K562 (cell line): ENCODE results near the gene PLK4. TPM values are rescaled to one million over a fixed set of nuclear protein-coding genes. Genes with fewer than 3 reads are reported as not detected.

ENCODE experiments used
- ATAC-seq: fragments of 200-7000 bp; cut with Tn5 transposase; 3 replicates; pipeline ENCODE4 v1.9.1; 2020; ENCODE audit warnings: moderate library complexity
- BruUV-seq: library from RNA; stranded (reverse); fragments of 400-500 nt; replicated peaks from 2 replicates; lab custom pipeline; 2021; lab: Mats Ljungman, UMichigan
- CTCF ChIA-PET: fragments of 300-600 bp; formaldehyde crosslinking; extraction: SDS; loops from one replicate; lab custom pipeline; 2021; ENCODE audit warnings: low intra/inter-chr PET ratio; lab: Yijun Ruan, JAX
- POLR2A ChIA-PET: fragments of 300-600, 350-650 bp; sonication (Branson Sonifier 250); formaldehyde crosslinking; extraction: SDS; loops from one replicate; lab custom pipeline; 2021; ENCODE audit warnings: antibody characterized with exemption, inconsistent platforms; lab: Yijun Ruan, JAX
- DNase-seq, 4 experiments: peaks; one replicate each; pipeline versions ENCODE4 v3.0.0 to v3.0.0-alpha.2; 2011 to 2018; ENCODE audit warnings: low spot score in 3 of 4, mixed read lengths in 3 of 4; ENCODE audit errors: extremely low read depth in 1 of 4
- FAIRE-seq: peaks from 2 replicates; lab custom pipeline; 2011; peaks lifted over from hg19 to GRCh38; lab: Jason Lieb, UNC
- H2AFZ ChIP-seq: 2 replicates; pipeline ENCODE4 v1.6.0; 2011; ENCODE audit warnings: low read depth, low read length, control low read depth, inconsistent platforms
- H3K27ac ChIP-seq: fragments of 200-600 bp; 3 replicates; pipeline ENCODE4 v1.8.0; 2011; ENCODE audit warnings: low read depth, mild to moderate bottlenecking, control low read depth, inconsistent platforms, low read length, moderate library complexity, mixed read lengths; ENCODE audit errors: extremely low read depth
- H3K27me3 ChIP-seq, 2 experiments: fragments of 300-600 bp in 1 of 2; 2 replicates in 1 of 2; 3 replicates in 1 of 2; pipeline versions ENCODE4 v1.6.0 to v1.8.0; 2011; ENCODE audit warnings: inconsistent platforms in 2 of 2, low read length in 2 of 2, mild to moderate bottlenecking in 1 of 2, mixed read lengths in 1 of 2, moderate library complexity in 1 of 2; ENCODE audit not compliant: control insufficient read depth in 2 of 2, insufficient read depth in 2 of 2
- H3K36me3 ChIP-seq: fragments of 300-600 bp; 3 replicates; pipeline ENCODE4 v1.8.0; 2011; ENCODE audit warnings: mild to moderate bottlenecking, low read length, inconsistent platforms; ENCODE audit not compliant: control insufficient read depth, insufficient read depth
- H3K4me1 ChIP-seq, 2 experiments: fragments of 200-600 bp in 1 of 2; replicated peaks in 1 of 2; 2 replicates in 1 of 2; 3 replicates in 1 of 2; pipeline versions ENCODE4 v1.5.1 to v1.8.0; 2011; ENCODE audit warnings: inconsistent platforms in 2 of 2, low read length in 2 of 2, mild to moderate bottlenecking in 1 of 2, mixed read lengths in 1 of 2, moderate library complexity in 1 of 2; ENCODE audit not compliant: control insufficient read depth in 2 of 2, insufficient read depth in 2 of 2
- H3K4me2 ChIP-seq: 2 replicates; pipeline ENCODE4 v1.6.1; 2011; ENCODE audit warnings: low read length, control low read depth, inconsistent platforms, mixed read lengths; ENCODE audit not compliant: insufficient read depth
- H3K4me3 ChIP-seq: fragments of 200-600 bp; sonication (generic), shearing (Covaris generic); 2 replicates; pipeline ENCODE4 v1.5.1; 2016; ENCODE audit warnings: control low read depth, inconsistent platforms
- H3K79me2 ChIP-seq: fragments of 200-600 bp; 3 replicates; pipeline ENCODE4 v1.8.0; 2011; ENCODE audit warnings: low read length, inconsistent platforms; ENCODE audit not compliant: control insufficient read depth, insufficient read depth
- H3K9ac ChIP-seq, 2 experiments: 2 replicates each; pipeline versions ENCODE4 v1.6.0 to v1.6.1; 2011; ENCODE audit warnings: low read depth in 2 of 2, low read length in 2 of 2, control low read depth in 1 of 2, inconsistent platforms in 1 of 2, mild to moderate bottlenecking in 1 of 2, mixed read lengths in 1 of 2; ENCODE audit not compliant: insufficient read depth in 1 of 2
- H3K9me1 ChIP-seq: one replicate; pipeline ENCODE4 v1.6.0; 2011; ENCODE audit warnings: inconsistent platforms, mild to moderate bottlenecking, low read length, moderate library complexity; ENCODE audit not compliant: control insufficient read depth, insufficient read depth
- H3K9me3 ChIP-seq: replicated peaks from 2 replicates; pipeline ENCODE4 v1.5.1; 2011; ENCODE audit warnings: low read depth, low read length, inconsistent platforms; ENCODE audit not compliant: control insufficient read depth, insufficient read depth
- H4K20me1 ChIP-seq: replicated peaks from 2 replicates; pipeline ENCODE4 v1.6.1; 2011; ENCODE audit warnings: low read length, inconsistent platforms, mixed read lengths; ENCODE audit not compliant: control insufficient read depth, insufficient read depth
- ZBTB33 ChIP-seq: sonication (generic); formaldehyde crosslinking; IDR thresholded peaks from 2 replicates; pipeline ENCODE4 v1.8.1; 2023; ENCODE audit warnings: mild to moderate bottlenecking, missing genetic modification reagents
- ZBTB5 ChIP-seq: fragments of 450-650 bp; IDR thresholded peaks from 2 replicates; pipeline ENCODE4 v1.6.1; 2017; ENCODE audit warnings: antibody characterized with exemption
- WGBS: fragments of 100-300 bp; shearing (Covaris generic); methylation state at CpG from one replicate; pipeline ENCODE4 v1.1.6; 2016; ENCODE audit warnings: low coverage, mixed read lengths; ENCODE audit not compliant: insufficient coverage; ENCODE audit errors: missing lambda C conversion rate; 5-methylcytosine and 5-hydroxymethylcytosine counted together
- in situ Hi-C: fragments of 300-500 bp; cut with MboI; formaldehyde crosslinking; loops from 4 replicates; pipeline ENCODE4 v1.15.0; 2018; ENCODE audit warnings: inconsistent platforms, mixed read lengths
- intact Hi-C: fragments of 100-400 bp; cut with micrococcal nuclease; formaldehyde crosslinking; loops from 2 replicates; pipeline ENCODE4 v1.14.2; 2022
- polyA plus RNA-seq, 8 experiments: library from polyadenylated mRNA; depleted of rRNA in 4 of 8; stranded (reverse) in 5 of 8; unstranded in 3 of 8; fragments of >200 nt; fragmentation: Nextera tagmentation in 2 of 8; fragmentation: Illumina TruSeq in 1 of 8; extraction: Ambion mirVana in 2 of 8; extraction: Trizol in 1 of 8; gene quantifications; 2 replicates each; pipeline versions ENCODE4 v1.2.1 to v1.2.3, GENCODE V29; 2011 to 2014; ENCODE audit warnings: inconsistent platforms in 1 of 8, missing spikeins in 1 of 8
- total RNA-seq, 7 experiments: library from RNA; depleted of rRNA in 6 of 7; stranded (reverse); fragments of >200 nt in 6 of 7; fragmentation: Illumina TruSeq in 2 of 7; extraction: Trizol in 2 of 7; gene quantifications; 2 replicates each; pipeline versions ENCODE4 v1.2.1 to v1.2.3, GENCODE V29; 2011 to 2021; ENCODE audit warnings: low replicate concordance in 1 of 7

PLK4 gene
- total and polyA plus RNA-seq, 9 of the 15 experiments (the other 6 are each of a cell fraction or from before 2014, with no cell fraction given), result 16.2 to 95.3 (median 54.3) TPM

GRCh38 chr4:127905029-127905428 lies 24.3 kb downstream of the PLK4 start:
- in situ Hi-C loops, result no loop called here
- Histone ChIP-seq H3K79me2 (no peaks in the 10 kb centered on the region), H2AFZ (peak overlapping the region; percentile 53), H3K4me1 (peaks cover 0 to 2% of the 10 kb centered on the region in 2 experiments; a peak in 2 of 5 replicates), H3K9me1 (no peaks in the 10 kb centered on the region), H4K20me1 (no peaks in the 10 kb centered on the region), H3K27me3 (no peaks in the 10 kb centered on the region), H3K9ac (peak overlapping the region in 1 of 2 experiments; percentile 1; a peak in 1 of 4 replicates), H3K9me3 (no peaks in the 10 kb centered on the region)
- DNase-seq, result peak in 1 of 4 experiments; percentile 43
- POLR2A ChIA-PET, result no interaction called here
- no TSS peak for BruUV-seq
- intact Hi-C loops, result no loop called here
- no peak for FAIRE-seq
- WGBS, result 35% methylated on average over 8 of the region's 8 CpGs
- TF ChIP-seq ZBTB5 (no peak), ZBTB33 (peak; percentile 91)
- TF ChIP-seq, all 486 proteins: peak for 1
- CTCF ChIA-PET, result no interaction called here
- peak; percentile 74 for ATAC-seq
- H3K27ac ChIP-seq, result no peak overlapping the region
- H3K36me3 ChIP-seq, result no peaks in the 10 kb centered on the region
- H3K4me3 ChIP-seq, result no peak overlapping the region
- H3K4me2 ChIP-seq, result peak overlapping the region; percentile 5; the same call in 1 of the 2 replicates
